GM12878 (cell line): ENCODE measurements around the gene IGFLR1. TPM values are rescaled to one million over a fixed set of nuclear protein-coding genes. Genes with fewer than 3 reads are reported as not detected.

ENCODE experiments used
- ATAC-seq: fragments of 200-7000 bp; cut with Tn5 transposase; 3 replicates; pipeline ENCODE4 v1.9.1; 2020; ENCODE audit warnings: mild to moderate bottlenecking, moderate library complexity
- BruUV-seq: library from RNA; stranded (reverse); fragments of 400-500 nt; replicated peaks from 2 replicates; lab custom pipeline; 2021; lab: Mats Ljungman, UMichigan
- CTCF ChIA-PET: fragments of 300-600 bp; sonication (Branson Sonifier 250); formaldehyde crosslinking; extraction: SDS; loops from one replicate; lab custom pipeline; 2021; ENCODE audit warnings: inconsistent platforms; lab: Yijun Ruan, JAX
- POLR2A ChIA-PET: fragments of 350-600 bp; formaldehyde crosslinking; extraction: SDS; loops from one replicate; lab custom pipeline; 2021; ENCODE audit warnings: inconsistent platforms; lab: Charles Lee
- RAD21 ChIA-PET: fragments of 300-600 bp; sonication (Branson Sonifier 250); formaldehyde crosslinking; loops from one replicate; lab custom pipeline; 2023; ENCODE audit warnings: antibody characterized with exemption; ENCODE audit not compliant: unreplicated experiment; lab: Charles Lee
- SMC1A ChIA-PET: fragments of 300-600 bp; sonication (Branson Sonifier 250); formaldehyde crosslinking; loops from one replicate; lab custom pipeline; 2023; ENCODE audit not compliant: unreplicated experiment, uncharacterized antibody; lab: Charles Lee
- DNase-seq: peaks from one replicate; pipeline ENCODE4 v3.0.0-alpha.2; 2011; ENCODE audit warnings: low read depth, low spot score
- FAIRE-seq: peaks from 3 replicates; lab custom pipeline; 2011; peaks lifted over from hg19 to GRCh38; lab: Jason Lieb, UNC
- H2AFZ ChIP-seq: 2 replicates; pipeline ENCODE4 v1.6.0; 2011; ENCODE audit warnings: low read depth, low read length, control low read depth; ENCODE audit not compliant: control insufficient read depth
- H3K27ac ChIP-seq: 2 replicates; pipeline ENCODE4 v1.5.1; 2011; ENCODE audit warnings: control low read depth; ENCODE audit not compliant: control insufficient read depth, insufficient read depth
- H3K27me3 ChIP-seq, 2 experiments: replicated peaks in 1 of 2; 2 replicates each; pipeline versions ENCODE4 v1.6.0 to v1.6.1; 2011; ENCODE audit warnings: low read length in 1 of 2; ENCODE audit not compliant: control insufficient read depth in 2 of 2, insufficient read depth in 2 of 2
- H3K36me3 ChIP-seq, 2 experiments: 2 replicates each; pipeline ENCODE4 v1.5.1; 2011; ENCODE audit warnings: low read length in 1 of 2; ENCODE audit not compliant: control insufficient read depth in 2 of 2, insufficient read depth in 2 of 2
- H3K4me1 ChIP-seq: 2 replicates; pipeline ENCODE4 v1.6.1; 2011; ENCODE audit warnings: mild to moderate bottlenecking, low read length, moderate library complexity, mixed read lengths; ENCODE audit not compliant: control insufficient read depth, insufficient read depth
- H3K4me2 ChIP-seq: 2 replicates; pipeline ENCODE4 v1.6.0; 2011; ENCODE audit warnings: control low read depth; ENCODE audit not compliant: control insufficient read depth, insufficient read depth
- H3K4me3 ChIP-seq: fragments of 200-600 bp; sonication (generic); 2 replicates; pipeline ENCODE4 v1.5.1; 2016
- H3K79me2 ChIP-seq: 2 replicates; pipeline ENCODE4 v1.6.0; 2011; ENCODE audit warnings: low read length; ENCODE audit not compliant: control insufficient read depth, insufficient read depth
- H3K9ac ChIP-seq: 2 replicates; pipeline ENCODE4 v1.8.0; 2011; ENCODE audit warnings: low read length, control low read depth, mixed read lengths; ENCODE audit not compliant: control insufficient read depth, insufficient read depth
- H3K9me3 ChIP-seq: replicated peaks from 3 replicates; pipeline ENCODE4 v1.5.1; 2011; ENCODE audit warnings: mild to moderate bottlenecking, low read length; ENCODE audit not compliant: control insufficient read depth, insufficient read depth
- H4K20me1 ChIP-seq: 2 replicates; pipeline ENCODE4 v1.6.0; 2011; ENCODE audit not compliant: control insufficient read depth, insufficient read depth
- CTCF ChIP-seq, 3 experiments: IDR thresholded peaks in 2 of 3; conservative IDR thresholded peaks in 1 of 3; 2 replicates each; pipeline ENCODE4 v1.5.1; 2011; ENCODE audit warnings: low read depth in 3 of 3, low read length in 3 of 3, mild to moderate bottlenecking in 3 of 3, control low read depth in 2 of 3, moderate library complexity in 2 of 3, inconsistent platforms in 1 of 3, mixed read lengths in 1 of 3; ENCODE audit not compliant: control insufficient read depth in 2 of 3, insufficient read depth in 1 of 3; ENCODE audit errors: extremely low read depth in 1 of 3
- RAD21 ChIP-seq: IDR thresholded peaks from 2 replicates; pipeline ENCODE4 v1.6.1; 2011; ENCODE audit warnings: mild to moderate bottlenecking, low read depth, low read length, moderate library complexity; ENCODE audit not compliant: insufficient read depth
- SMAD1 ChIP-seq: fragments of 450-650 bp; IDR thresholded peaks from 2 replicates; pipeline ENCODE4 v1.6.1; 2018; ENCODE audit warnings: mild to moderate bottlenecking, low read depth; ENCODE audit not compliant: partially characterized antibody
- SMC3 ChIP-seq: IDR thresholded peaks from 2 replicates; pipeline ENCODE4 v1.6.1; 2011; ENCODE audit warnings: low read length, improper control_type of control experiment, borderline replicate concordance
- WGBS: methylation state at CpG from one replicate; pipeline ENCODE4 v1.1.6; 2016; ENCODE audit warnings: low lambda C conversion rate; ENCODE audit not compliant: insufficient replicate concordance, insufficient coverage; ENCODE audit errors: missing lambda C conversion rate; 5-methylcytosine and 5-hydroxymethylcytosine counted together
- in situ Hi-C: fragments of 300-500 bp; cut with MboI; formaldehyde crosslinking; loops from 9 replicates; pipeline ENCODE4 v1.14.3; 2018; ENCODE audit warnings: mixed read lengths
- intact Hi-C: fragments of 100-400 bp; cut with micrococcal nuclease; formaldehyde crosslinking; loops from one replicate; pipeline ENCODE4 v1.14.2; 2022; ENCODE audit not compliant: unreplicated experiment
- polyA plus RNA-seq, 11 experiments: library from polyadenylated mRNA; depleted of rRNA in 4 of 11; unstranded in 6 of 11; stranded (reverse) in 5 of 11; fragments of >200 nt; fragmentation: Nextera tagmentation in 4 of 11; fragmentation: Illumina TruSeq in 1 of 11; extraction: Ambion mirVana in 4 of 11; extraction: Trizol in 1 of 11; gene quantifications; 1 replicate in 1 of 11; 2 replicates in 10 of 11; pipeline versions ENCODE4 v1.2.1 to v1.2.3, GENCODE V29; 2011 to 2016; ENCODE audit warnings: inconsistent platforms in 2 of 11, missing spikeins in 2 of 11, low read depth in 1 of 11
- total RNA-seq, 4 experiments: library from RNA; depleted of rRNA in 3 of 4; stranded (reverse); fragments of >200 nt in 3 of 4; fragmentation: Illumina TruSeq in 1 of 4; extraction: Trizol in 1 of 4; gene quantifications; 2 replicates each; pipeline versions ENCODE4 v1.2.1 to v1.2.3, GENCODE V29; 2013 to 2021
- TF ChIP-seq, protein P1 (sequence below): fragments of 450-650 bp; IDR thresholded peaks from 2 replicates; pipeline ENCODE4 v1.6.1; 2017; ENCODE audit warnings: mild to moderate bottlenecking, moderate library complexity

Gene IGFLR1
- total and polyA plus RNA-seq, 10 of the 15 experiments (the other 5 are each of a cell fraction or from before 2014, with no cell fraction given) = 2.5 to 39.9 (median 24.8) TPM

DNA sequence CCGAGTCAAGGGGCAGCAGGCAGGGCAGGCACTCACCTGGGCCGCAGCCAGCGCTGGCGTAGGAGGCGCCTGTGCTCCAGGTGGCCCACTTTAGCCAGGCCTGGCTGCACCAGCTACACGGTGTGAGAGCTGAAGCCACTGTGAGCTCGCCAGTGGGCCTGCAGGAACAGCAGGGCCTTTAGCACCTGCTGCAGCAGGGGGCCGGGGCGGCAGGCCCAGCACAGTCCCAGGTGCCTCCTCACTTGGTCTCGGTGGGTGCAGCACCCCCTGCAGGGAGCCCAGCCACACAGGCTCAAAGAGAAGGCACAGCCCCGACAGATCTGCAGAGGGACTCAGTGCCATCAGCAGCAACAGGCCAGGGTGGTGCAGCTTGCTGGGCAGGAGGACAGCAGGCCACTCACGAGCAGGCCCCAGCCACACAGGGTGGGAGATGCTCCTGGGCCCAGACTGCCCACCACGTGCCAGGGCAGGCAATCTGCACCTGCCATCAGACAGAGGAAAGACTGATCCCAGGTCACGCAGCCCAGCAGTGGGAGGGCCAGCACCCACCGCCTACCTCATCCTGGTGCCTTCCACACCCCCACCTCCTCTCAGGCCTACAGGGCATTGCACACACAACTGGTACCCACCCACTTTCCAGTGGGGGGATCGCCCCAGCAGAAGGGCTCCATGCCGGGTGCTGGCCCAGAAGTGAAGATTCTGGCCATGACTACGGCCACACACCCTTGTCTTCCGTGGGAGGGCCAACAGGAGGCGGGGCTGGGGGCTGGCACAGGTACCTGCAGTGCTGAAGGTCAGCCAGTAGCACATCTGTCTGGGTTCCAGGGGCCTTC lies 48.9 kb upstream of the IGFLR1 start:
- FAIRE-seq = no peak

More for the DNA sequence above, 48.9 kb upstream of the IGFLR1 start:
- ChIA-PET SMC1A (no interaction called here), CTCF (interaction anchor here (1.0 kb wide), 1 partner anchor 98 kb away, joined by 3 read pairs; no protein-coding TSS in a partner anchor), POLR2A (no interaction called here), RAD21 (interaction anchor here (0.9 kb wide), 1 partner anchor 97 kb away, joined by 3 read pairs; no protein-coding TSS in a partner anchor)
- peak; percentile 78 for ATAC-seq
- in situ Hi-C loops (no loop called here), intact Hi-C loops (no loop called here)
- H3K79me2 ChIP-seq = no peaks in the 10 kb centered on the region
- no peak overlapping the region for H3K27ac ChIP-seq
- H2AFZ ChIP-seq = no peak overlapping the region
- no peak overlapping the region for H3K9ac ChIP-seq
- no peak overlapping the region for H3K4me2 ChIP-seq
- peak; percentile 25 to 32 (median 28); a peak in 4 of 6 replicates for TF ChIP-seq CTCF (IDR thresholded peaks at IDR 0.05 in 2 of 3, conservative IDR thresholded peaks at IDR 0.05 in 1 of 3; ENCODE audit: control insufficient read depth in 2 of 3, extremely low read depth in 1 of 3, insufficient read depth in 1 of 3, low read depth in 3 of 3, low read length in 3 of 3)
- TF ChIP-seq SMC3 = peak; percentile 24; the same call in 1 of the 2 replicates
- no peak for TF ChIP-seq SMAD1
- peak; percentile 26; the same call in 1 of the 2 replicates for TF ChIP-seq RAD21
- TF ChIP-seq, protein P1, sequence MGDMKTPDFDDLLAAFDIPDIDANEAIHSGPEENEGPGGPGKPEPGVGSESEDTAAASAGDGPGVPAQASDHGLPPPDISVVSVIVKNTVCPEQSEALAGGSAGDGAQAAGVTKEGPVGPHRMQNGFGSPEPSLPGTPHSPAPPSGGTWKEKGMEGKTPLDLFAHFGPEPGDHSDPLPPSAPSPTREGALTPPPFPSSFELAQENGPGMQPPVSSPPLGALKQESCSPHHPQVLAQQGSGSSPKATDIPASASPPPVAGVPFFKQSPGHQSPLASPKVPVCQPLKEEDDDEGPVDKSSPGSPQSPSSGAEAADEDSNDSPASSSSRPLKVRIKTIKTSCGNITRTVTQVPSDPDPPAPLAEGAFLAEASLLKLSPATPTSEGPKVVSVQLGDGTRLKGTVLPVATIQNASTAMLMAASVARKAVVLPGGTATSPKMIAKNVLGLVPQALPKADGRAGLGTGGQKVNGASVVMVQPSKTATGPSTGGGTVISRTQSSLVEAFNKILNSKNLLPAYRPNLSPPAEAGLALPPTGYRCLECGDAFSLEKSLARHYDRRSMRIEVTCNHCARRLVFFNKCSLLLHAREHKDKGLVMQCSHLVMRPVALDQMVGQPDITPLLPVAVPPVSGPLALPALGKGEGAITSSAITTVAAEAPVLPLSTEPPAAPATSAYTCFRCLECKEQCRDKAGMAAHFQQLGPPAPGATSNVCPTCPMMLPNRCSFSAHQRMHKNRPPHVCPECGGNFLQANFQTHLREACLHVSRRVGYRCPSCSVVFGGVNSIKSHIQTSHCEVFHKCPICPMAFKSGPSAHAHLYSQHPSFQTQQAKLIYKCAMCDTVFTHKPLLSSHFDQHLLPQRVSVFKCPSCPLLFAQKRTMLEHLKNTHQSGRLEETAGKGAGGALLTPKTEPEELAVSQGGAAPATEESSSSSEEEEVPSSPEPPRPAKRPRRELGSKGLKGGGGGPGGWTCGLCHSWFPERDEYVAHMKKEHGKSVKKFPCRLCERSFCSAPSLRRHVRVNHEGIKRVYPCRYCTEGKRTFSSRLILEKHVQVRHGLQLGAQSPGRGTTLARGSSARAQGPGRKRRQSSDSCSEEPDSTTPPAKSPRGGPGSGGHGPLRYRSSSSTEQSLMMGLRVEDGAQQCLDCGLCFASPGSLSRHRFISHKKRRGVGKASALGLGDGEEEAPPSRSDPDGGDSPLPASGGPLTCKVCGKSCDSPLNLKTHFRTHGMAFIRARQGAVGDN = no peak
- no peaks in the 10 kb centered on the region for H3K4me1 ChIP-seq
- no peaks in the 10 kb centered on the region for H4K20me1 ChIP-seq
- 34% methylated on average over 20 of the region's 20 CpGs for WGBS
- no peaks in the 10 kb centered on the region for H3K9me3 ChIP-seq
- no peak for DNase-seq
- H3K36me3 ChIP-seq = no peaks in the 10 kb centered on the region
- BruUV-seq = no TSS peak
- no peaks in the 10 kb centered on the region; a peak in 1 of 4 replicates for H3K27me3 ChIP-seq
- no peak overlapping the region for H3K4me3 ChIP-seq
